HG02852 (cell line): ENCODE data around the gene FKBP5.
"Not testable (repeated sequence)": the region's sequence is repeated elsewhere in the genome, so short reads cannot be mapped to it uniquely, and the experiment has no call there.

Experiments
- ATAC-seq: cut with Tn5 transposase; IDR thresholded peaks from one replicate; pipeline ENCODE4 v1.9.1; 2021; ENCODE audit warnings: mild to moderate bottlenecking, moderate library complexity; ENCODE audit not compliant: unreplicated experiment

FKBP5 gene

DNA sequence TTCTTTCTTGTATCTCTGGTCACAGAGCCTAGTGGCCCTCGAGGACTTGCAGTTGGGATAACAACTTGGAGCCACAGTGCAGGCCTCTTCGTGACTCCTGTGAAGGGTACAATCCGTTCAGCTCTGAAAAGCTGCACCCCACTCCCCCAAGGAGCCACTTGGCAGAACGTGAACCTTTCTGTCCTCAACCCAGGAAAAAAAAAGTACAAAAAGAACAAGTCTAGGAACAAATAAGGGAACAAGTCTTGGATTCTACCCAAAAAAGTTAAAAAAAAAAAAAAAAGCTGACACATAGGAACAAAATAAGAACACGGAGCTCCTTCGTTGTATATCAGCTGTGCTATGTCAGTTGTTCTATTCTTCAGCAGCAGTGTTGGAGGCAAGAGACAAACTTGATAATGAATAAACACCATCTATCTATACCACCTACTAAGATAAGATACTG, 98.1 kb downstream of the FKBP5 start:
- ATAC-seq, result no peak

DNA sequence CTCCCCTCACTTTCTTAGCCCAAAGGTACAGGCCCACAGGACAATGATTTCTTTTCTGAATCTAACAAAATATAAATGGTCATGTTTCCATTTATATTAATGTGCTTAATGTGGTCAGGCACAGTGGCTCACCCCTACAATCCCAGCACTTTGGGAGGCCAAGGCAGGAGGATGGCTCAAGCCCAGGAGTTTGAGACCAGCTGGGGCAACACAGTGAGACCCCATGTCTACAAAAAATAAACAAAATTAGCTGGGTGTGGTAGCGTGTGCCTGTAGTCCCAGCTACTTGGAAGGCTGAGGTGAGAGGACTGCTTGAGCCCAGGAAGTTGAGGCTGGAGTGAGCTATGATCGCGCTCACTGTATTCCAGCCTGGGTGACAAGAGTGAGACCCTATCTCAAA, 98.8 kb downstream of the FKBP5 start:
- ATAC-seq, result no peak

DNA sequence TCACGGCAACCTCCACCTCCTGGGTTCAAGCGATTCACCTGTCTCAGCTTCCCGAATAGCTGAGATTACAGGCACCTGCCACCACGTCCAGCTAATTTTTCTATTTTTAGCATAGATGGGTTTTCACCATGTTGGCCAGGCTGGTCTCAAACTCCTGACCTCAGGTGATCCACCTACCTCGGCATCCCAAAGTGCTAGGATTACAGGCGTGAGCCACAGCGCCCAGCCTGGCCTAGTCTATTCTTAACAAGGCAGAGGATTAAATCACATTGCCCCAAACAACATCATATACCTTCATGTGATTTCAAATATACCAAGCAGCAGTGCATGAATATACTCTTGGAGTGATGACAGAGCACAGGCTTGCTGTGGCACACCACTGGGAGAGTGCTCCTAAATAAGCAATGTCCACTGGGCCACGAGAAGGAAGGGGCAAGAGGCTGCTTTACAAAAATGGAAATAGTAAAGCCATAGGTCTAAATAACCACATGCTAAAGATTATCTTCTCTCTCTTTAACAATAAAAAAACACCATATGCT, 99.4 kb downstream of the FKBP5 start:
- ATAC-seq, result no peak

DNA sequence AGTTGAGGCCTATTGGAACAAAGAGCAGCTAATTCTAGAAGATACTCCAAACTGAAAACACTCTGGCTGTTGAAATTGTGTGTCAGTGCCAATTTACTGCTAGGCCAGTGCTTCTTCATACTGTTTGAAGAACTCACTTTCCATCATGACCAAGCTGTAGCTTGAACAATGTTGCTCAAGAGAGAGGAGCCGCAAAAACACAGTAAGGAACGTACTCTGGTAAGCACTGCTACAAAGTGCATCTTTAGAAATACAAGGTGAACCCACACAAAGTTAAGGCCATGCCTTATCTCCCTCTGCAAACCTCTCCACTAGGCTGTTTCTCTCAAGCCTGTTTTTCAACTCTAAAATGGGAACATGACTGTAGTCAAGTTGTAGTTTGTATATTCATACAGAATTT, 101.5 kb downstream of the FKBP5 start:
- no peak for ATAC-seq

DNA sequence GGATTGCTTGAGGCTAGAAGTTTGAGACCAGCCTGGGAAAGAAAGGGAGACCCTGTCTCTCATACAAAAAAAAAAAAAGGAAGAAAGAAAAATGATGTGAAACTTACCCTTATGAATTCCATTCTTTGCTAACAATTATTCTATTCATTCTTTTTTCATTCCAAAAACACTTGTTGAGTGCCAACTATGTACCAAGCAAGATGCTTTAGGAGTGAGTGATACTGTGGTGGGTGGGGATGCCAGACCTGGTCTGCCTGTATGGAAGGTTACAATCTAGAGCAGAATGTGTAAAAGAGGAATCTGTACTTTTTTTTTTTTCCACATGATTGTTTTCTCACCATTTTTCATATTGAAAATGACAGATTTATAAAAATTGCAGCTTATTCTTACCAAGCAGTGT, 102.2 kb downstream of the FKBP5 start:
- no peak for ATAC-seq

GRCh38 chr6:35585658-35586057, 103.1 kb downstream of the FKBP5 start:
- ATAC-seq, result no peak

- no peak for ATAC-seq
These were observed 104.6 kb downstream of the FKBP5 start for GRCh38 chr6:35583893-35584688.

DNA sequence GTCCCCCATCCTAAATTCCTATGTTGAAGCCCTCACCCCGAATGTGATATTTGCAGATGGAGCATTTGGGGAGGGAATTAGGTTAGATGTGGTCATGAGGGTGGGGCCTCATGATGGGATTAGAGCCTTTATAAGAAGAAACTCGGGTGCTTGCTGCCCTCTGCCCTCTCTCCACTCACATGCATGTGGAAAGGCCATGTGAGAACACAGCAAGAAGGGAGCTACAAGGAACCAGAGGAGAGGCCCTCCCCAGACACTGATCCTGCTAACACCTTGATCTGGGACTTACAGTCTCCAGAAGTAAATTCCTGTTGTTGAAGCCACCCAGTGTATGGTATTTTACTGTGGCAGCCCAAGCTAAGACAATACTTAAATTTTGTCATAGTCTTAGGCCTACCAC, 106.4 kb downstream of the FKBP5 start:
- no peak for ATAC-seq

- no peak for ATAC-seq
These were observed 107.1 kb downstream of the FKBP5 start for GRCh38 chr6:35581633-35582032.

- no peak for ATAC-seq
These were observed 107.9 kb downstream of the FKBP5 start for GRCh38 chr6:35580836-35581235.

DNA sequence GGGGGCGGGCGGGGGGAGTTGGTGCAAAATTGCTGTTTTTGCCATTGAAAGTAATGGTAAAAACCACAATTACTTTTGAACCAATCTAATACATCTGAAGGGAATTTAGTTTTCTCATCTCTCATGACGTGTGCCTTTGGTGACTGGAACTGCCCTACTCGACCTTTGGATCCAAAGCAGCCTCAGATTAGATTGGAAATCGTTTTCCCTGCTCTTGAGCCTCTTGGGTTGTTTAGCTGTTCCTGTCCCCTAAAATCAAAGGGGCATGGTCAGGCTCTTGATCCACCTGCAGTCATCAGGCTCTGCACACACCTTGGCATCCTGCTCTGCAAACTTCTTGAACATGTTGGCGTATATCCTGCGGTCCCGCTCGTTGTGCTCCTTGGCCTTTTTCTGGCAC, 112.0 kb downstream of the FKBP5 start:
- ATAC-seq, result no peak

DNA sequence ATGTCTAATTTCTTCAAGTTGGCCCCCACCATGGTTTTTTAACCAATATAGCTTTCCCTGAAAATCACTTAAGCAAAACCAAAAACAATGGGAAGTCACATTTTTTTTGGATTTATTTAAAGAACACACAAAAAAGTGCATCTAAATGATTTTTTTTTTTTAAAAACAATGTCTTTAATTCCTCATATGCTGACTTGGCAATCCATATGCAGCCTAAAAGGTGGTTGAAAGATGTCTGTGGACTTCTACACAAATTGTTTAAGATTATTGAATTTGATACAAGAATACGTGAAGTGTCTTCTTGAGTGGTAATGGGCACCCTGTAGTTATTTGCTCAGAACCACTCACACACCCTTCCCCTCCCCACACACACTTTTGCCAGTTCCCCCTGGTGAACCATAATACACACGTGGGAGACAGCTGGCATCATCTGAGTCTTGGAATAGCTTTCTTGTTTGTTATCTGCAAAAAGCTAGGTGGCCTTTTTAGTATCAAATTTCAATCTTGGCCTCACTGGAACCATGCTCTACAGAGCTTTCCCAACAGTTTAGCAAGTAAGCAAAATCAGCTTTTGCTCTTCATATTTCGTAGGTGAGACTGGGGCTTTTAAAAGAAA, 115.1 kb downstream of the FKBP5 start:
- no peak for ATAC-seq

DNA sequence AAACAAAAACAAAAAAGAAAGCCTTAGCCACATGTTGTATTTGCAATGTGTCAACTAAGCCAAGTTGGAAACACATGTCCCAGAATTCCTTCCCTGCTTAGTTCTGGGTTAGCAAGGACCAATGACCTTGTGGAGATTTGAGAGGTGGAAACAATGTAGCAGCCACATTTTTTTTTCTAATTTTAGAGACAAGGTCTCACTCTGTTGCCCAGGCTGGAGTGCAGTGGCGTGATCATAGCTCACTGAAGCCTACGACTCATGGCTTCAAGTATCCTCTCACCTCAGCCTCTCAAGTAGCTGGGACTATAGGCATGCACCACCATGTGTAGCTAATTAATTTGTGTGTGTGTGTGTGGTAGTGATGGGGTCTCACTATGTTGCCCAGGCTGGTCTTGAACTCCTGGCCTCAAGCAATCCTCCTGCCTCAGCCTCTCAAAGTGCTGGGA, 117.8 kb downstream of the FKBP5 start:
- not testable (repeated sequence) for ATAC-seq

GRCh38 chr6:35569011-35569461, 119.7 kb downstream of the FKBP5 start:
- no peak for ATAC-seq

DNA sequence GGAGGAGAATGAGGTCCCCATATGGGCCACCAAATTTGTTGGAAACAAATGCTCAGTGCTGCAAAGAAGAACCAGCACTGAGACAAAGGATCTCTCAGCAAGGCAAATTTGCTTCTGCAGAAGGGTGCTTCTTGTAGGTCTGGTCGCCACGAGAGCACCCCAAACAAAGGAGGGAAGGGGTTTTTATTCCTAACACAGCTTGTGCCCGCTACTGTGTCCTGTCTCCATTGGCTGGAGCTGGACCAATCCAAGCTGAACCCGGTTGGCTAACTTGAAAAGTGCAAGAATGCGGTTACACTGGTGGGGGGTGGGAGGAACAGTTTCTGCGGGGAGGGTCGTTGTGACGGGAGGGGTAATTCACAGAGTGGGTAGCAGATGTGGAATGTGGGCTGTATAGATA, 121.9 kb downstream of the FKBP5 start:
- no peak for ATAC-seq

GRCh38 chr6:35564733-35565132, 124.0 kb downstream of the FKBP5 start:
- ATAC-seq, result no peak

DNA sequence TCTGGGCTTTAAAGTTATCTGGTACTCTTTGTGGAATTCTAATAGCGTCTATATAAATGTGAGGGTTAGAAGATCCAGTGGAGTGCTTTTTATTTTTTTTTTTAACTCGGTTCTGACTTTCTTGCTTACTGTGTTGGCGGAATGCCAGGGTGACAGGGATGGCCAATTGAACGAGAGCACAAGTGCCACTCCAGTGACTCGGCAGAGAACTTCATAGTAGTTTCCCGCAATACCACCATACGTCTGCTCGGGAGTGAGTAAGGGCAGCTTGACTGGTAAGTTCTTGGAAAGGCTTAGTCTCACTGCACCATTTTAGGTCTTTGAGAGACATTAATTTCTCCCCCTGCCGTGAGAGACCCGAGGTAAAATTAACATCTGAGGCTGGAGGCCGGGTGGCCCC, 126.7 kb downstream of the FKBP5 start:
- no peak for ATAC-seq

DNA sequence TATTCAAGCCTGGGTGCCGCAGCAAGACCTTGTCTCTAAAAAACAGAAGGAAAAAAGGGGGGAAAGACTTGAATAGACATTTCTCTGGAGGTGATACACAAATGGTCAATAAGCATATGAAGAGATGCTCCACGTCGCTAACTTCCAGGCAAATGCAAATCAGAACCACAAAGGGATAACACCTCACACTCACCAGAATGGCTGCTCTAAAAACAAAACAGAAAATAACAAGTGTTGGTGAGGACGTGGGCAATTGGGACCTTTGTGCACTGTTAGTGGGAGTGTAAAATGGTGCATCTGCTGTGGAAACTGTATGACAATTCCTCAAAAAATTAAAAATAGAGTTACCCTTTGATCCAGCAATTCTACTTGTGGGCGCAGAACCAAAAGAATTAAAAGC, 127.6 kb downstream of the FKBP5 start:
- no peak for ATAC-seq

DNA sequence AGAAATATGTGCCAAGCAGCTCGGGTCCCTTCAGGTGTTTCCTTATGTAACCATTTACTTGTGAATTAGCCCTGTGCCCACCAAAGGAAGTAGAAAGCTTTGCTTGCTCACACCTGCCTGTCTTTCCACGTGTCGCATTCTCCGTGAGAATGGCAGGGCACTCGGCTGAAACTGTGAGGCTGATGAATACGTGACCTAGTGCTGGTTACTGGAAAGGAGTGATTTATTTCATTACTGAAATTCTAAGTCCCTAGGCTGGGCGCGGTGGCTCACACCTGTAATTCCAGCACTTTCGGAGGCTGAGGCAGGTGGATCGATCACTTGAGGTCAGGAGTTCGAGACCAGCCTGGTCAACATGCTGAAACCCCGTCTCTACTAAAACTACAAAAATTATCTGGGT, 130.1 kb downstream of the FKBP5 start:
- no peak for ATAC-seq

DNA sequence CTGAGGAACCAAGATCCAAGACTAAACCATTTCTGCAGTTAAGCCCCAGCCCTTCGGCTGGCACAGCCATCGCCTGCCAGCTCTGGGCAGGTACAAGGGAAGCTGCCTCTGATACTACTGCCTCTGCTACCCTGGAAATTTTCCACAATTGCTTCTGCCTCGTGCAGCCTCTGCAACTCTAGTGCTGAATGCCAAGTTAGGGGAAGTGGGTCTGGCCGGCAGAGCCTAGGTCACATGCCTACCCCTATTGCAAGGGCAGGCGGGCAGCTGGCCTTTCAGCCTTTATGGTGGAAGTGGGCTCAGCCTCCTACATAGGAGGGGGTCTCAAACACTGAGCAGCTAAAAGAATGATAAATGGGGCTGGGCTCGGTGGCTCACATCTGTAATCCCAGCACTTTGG, 131.5 kb downstream of the FKBP5 start:
- ATAC-seq, result no peak

DNA sequence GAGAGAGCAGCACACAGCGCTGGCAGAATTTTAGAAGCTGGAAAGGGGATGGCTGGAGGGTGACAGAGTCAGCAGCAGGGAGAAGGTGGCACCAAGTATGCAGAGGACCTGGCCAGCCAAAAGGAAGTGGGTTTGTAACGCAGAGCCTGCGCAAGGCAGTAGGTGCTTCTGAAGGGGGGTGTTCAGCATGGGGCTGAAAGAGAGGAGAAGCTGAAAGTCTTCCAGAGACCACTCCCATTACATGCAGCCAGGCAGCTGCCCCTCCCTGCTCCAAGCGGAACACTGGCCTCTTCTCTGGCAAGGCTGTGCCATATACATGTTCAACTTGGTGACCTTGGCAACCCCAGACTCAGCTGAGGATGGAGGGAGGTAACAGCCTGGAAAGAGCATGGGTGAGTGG, 133.9 kb downstream of the FKBP5 start:
- ATAC-seq, result no peak

- no peak for ATAC-seq
These were observed 135.4 kb downstream of the FKBP5 start for GRCh38 chr6:35553315-35553714.
